Nucleus accumbens (tissue), 56 donors: Measurements from ENCODE around the gene DVL2.
A peak's percentile ranks its signal among the peaks of the same experiment; 100 is the strongest.

Experiments
- DNase-seq, 56 donors: peaks; one replicate each; lab custom pipeline; 2025; lab: John Stamatoyannopoulos, UW

DVL2 gene

GRCh38 chr17:7221278-7222092, 12.8 kb downstream of the DVL2 start:
- DNase-seq = no peak

- DNase-seq = peak in 15 of 56 donors; percentile 16 to 60 (median 30)
Measured at GRCh38 chr17:7220593-7221277, 13.6 kb downstream of the DVL2 start.

- peak in 55 of 56 donors; percentile 50 to 94 (median 81) for DNase-seq
Measured at GRCh38 chr17:7219812-7220592, 14.3 kb downstream of the DVL2 start, which contains the start of the genes ACADVL and DLG4. Gene ACADVL, plus strand, starts transcription at chr17:7219938. Its CDS starts 47 bp downstream, at chr17:7219985. Gene DLG4, minus strand, starts transcription at chr17:7219836.

- DNase-seq = no peak
Measured at GRCh38 chr17:7219229-7219811, 15.0 kb downstream of the DVL2 start.

- no peak for DNase-seq
Measured at GRCh38 chr17:7218758-7219157, 15.6 kb downstream of the DVL2 start.

- no peak for DNase-seq
Measured at GRCh38 chr17:7218166-7218565, 16.2 kb downstream of the DVL2 start.

GRCh38 chr17:7217113-7217987, 17.0 kb downstream of the DVL2 start:
- peak in 34 of 56 donors; percentile 20 to 78 (median 44) for DNase-seq

GRCh38 chr17:7216242-7217112, 17.8 kb downstream of the DVL2 start:
- DNase-seq = peak in 3 of 56 donors; percentile 14 to 38 (median 14)

GRCh38 chr17:7215652-7216180, 18.6 kb downstream of the DVL2 start:
- peak in 5 of 56 donors; percentile 14 to 43 (median 30) for DNase-seq

GRCh38 chr17:7215136-7215638, 19.1 kb downstream of the DVL2 start:
- DNase-seq = peak in 1 of 56 donors; percentile 54

- peak; percentile 56 to 98 (median 93) for DNase-seq
Measured at GRCh38 chr17:7214300-7215135, 19.8 kb downstream of the DVL2 start.

- peak in 45 of 56 donors; percentile 50 to 92 (median 80) for DNase-seq
Measured at GRCh38 chr17:7213895-7214299, 20.4 kb downstream of the DVL2 start.

GRCh38 chr17:7211491-7212273, 22.6 kb downstream of the DVL2 start:
- no peak for DNase-seq

GRCh38 chr17:7208754-7209460, 25.4 kb downstream of the DVL2 start:
- no peak for DNase-seq

- DNase-seq = no peak
Measured at GRCh38 chr17:7208027-7208571, 26.2 kb downstream of the DVL2 start.
